ENCODE measurements around the gene PSMD14. TPM values are rescaled to one million over a fixed set of nuclear protein-coding genes. Genes with fewer than 3 reads are reported as not detected.
A peak's percentile ranks its signal among the peaks of the same experiment; 100 is the strongest.
"Not testable (repeated sequence)": the region's sequence is repeated elsewhere in the genome, so short reads cannot be mapped to it uniquely, and the experiment has no call there.

The PSMD14 gene
- total RNA-seq (2014; rRNA removed; shearing (Covaris generic); ENCODE audit: low replicate concordance): 94.7 and 195 TPM in 2 replicates

DNA sequence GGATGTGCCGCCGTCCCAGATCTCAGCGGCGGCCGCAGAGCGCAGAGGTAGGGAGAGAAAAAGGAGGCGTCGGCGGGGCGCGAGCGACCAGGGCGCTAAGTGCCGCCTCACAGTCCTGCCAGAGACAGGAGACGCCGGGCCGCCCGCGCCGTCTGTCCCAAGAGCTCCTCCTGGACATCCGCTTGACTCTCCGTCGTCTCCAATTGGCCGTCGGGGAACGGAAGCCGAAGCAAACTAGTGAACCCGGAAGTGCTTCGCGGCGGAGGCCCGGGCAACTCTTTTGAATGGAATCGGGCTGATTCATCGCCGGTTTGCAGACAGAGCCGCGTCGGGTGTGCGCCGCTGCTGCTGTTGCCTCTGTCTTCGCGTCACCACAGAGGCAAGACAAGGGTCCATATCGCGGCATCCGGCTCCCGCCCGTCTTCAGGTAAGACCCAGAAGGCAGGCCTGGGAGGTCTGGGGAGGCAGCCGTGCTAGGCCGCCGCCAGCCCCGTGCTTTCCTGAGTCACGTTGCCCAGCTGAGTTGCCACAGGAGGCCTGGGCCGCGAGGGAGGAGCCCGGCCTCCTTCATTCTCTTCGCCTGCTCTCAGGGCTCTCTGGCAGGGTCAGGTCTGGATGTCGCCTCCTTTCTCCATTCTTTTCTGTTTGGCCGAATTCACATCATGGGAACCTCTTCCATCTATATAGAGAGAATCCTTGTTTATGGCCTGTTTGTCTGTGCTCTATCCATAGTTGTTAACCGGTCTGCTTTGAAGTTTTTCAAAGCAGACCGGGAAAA is at the start of gene PSMD14:
Gene PSMD14 (plus strand): TSS at position 248 of the 778 bp plus-strand sequence. CDS start 10,401 bp downstream, outside the sequence.
- in situ Hi-C loops (cut with HindIII; ENCODE audit: low pct_unique_long_range_greater_than_20kb, low sequenced_read_pairs): no loop called here
- DNase-seq (ENCODE audit: low read depth): peak; percentile 90

DNA sequence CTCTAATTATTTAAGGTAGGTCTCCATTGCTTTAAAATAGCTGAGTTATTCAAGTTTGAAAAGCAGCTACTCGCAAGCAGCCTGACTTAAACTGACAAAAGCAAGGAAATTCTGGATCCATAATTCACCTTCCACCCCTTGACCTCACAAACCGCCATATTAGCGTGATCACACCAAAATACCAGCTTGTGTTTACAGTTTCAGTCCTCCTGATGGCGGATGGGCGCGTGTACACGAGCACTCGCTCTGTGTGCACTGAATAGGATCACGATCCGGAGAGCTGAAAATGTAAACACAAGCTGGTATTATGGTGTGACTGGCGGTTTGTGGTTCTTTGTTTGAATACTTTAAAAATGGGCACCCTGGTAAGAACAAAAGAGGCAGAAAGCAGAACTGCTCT is 42.4 kb upstream of the PSMD14 start:
- DNase-seq (ENCODE audit: low read depth): no peak
- in situ Hi-C loops (cut with HindIII; ENCODE audit: low pct_unique_long_range_greater_than_20kb, low sequenced_read_pairs): no loop called here

DNA sequence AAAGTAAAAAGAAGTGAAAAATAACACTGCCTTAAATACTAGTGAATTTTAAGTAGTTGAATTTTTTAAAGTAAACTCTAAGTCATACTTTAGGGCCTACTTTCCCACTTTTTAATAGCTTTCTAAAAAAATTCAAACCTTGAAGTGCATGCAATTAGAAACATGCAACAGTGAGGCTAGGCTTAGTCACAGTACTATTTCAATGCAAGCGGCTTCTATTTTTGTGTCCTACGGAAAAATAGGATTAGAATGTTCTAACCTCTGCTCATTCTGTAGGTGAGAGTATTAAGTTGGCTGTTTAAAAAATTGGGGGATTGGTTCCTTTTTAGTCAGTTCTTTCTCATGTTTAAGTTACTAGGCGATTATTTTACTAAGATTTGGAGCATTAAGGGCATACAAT is 39.1 kb upstream of the PSMD14 start:
- in situ Hi-C loops (cut with HindIII; ENCODE audit: low pct_unique_long_range_greater_than_20kb, low sequenced_read_pairs): no loop called here
- no peak for DNase-seq (ENCODE audit: low read depth)

DNA sequence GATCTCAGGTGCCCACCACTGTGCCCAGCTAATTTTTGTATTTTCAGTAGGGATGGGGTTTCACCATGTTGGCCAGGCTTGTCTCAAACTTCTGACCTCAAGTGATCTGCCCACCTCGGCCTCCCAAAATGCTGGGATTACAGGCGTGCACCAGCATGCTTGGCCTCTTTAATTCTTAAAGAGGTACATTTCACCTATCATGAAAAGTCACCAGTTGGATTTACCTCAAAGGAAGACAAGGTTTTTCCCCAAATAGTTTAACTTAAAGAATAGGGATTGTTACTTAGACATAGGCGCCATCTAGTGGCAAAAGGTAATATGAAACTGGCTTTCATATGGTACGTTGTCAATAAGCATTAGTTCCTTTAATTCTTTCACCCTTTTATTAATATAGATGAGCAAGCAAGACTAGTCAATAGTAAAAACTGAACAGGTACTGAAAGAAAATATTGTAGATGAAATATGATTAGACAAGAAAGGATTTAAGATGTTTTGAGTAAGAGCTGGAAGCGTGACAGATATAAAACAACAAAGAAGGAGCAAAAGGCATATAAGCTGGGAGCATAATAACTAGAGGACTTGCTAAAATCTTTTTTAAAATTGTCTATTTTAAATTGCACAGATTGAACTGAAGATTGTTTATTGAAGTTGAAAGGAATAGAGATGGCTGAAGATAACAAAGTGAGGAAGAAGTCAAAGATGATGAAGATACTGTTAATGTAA is 35.0 kb upstream of the PSMD14 start:
- DNase-seq (ENCODE audit: low read depth): peak; percentile 28
- in situ Hi-C loops (cut with HindIII; ENCODE audit: low pct_unique_long_range_greater_than_20kb, low sequenced_read_pairs): no loop called here

- in situ Hi-C loops (cut with HindIII; ENCODE audit: low pct_unique_long_range_greater_than_20kb, low sequenced_read_pairs): not testable (repeated sequence)
These were observed 29.5 kb upstream of the PSMD14 start for GRCh38 chr2:161278564-161279229.

DNA sequence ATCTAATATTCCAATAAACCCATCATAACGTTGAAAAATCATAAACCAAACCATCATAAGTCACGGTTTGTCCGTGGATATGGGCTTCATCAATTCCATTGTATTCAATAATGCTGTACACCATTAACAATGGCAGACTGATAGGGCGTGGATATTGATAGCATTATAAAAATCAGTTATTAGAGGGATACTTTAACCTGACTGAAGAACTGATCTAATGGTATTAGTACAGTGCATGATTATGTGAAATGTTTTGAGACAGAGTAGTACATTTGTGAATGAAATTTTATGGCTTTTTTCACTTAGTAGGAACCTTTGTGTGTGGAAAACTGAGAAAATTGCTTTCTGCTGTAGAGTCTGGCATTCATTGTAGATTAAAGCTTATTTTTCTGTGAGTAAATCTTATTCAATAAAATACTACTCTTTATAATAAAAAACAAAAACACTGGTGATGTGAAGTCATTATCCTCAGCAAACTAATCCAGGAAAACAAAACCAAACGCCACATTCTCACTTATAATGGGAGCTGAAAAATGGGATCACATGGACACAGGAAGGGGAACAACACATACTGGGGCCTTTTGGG is 28.9 kb upstream of the PSMD14 start:
- DNase-seq (ENCODE audit: low read depth); in situ Hi-C loops (cut with HindIII; ENCODE audit: low pct_unique_long_range_greater_than_20kb, low sequenced_read_pairs): not testable (repeated sequence)

More at GRCh38 chr2:161278564-161279229, 29.5 kb upstream of the PSMD14 start:
- DNase-seq (ENCODE audit: low read depth): peak; percentile 6

DNA sequence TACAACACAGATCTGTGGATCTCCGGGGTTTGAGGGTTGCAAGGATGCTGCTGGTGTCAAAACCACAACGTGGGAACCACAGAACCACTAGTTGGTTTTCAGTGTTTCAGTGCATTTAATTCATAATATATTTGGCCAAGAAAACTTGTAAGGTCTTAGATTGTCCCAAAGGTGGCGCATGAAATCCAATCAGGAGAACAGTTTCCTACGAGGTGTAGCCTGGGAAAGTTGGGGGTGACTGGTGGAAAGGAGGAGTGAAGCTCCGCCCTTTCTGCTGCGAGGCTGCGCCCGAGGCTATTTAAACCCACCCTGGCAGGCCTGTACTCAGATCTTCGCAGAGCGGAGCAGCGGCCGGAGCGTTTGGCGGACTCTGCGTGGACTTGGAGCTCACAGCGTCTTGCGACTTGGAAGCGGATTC is 27.3 kb upstream of the PSMD14 start:
- DNase-seq (ENCODE audit: low read depth); in situ Hi-C loops (cut with HindIII; ENCODE audit: low pct_unique_long_range_greater_than_20kb, low sequenced_read_pairs): not testable (repeated sequence)

DNA sequence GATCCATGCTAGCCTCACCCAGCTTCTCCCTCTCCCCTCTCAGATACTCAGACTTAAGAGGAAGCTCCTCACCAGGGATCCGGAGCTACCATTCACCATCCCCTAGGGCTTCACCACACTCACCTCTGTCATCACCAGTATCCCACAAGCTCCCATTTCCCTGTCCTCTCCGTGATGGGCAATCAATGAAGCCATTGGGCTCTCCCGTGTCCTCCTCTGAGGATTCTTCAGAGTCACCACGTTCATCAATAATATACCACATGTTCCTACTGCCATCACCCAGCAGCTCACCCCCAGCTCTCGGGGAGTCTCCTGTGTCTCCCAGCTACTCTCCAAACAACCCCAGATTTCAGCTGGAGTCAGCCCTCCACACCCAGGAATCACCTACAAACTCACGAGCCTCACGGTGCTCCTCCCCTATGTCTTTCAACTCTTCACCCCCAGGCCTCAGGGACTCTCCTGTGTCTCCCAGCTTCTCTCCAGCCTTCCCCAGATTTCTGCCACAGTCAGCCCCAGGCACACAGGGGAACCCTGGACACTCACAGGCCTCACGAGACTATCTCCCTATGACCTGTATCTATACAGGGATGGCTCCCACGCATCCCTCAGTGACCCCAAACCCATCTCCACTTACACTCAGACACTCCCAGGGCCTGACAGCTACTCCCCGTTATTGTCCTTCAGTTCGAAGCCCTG is 26.5 kb upstream of the PSMD14 start:
- in situ Hi-C loops (cut with HindIII; ENCODE audit: low pct_unique_long_range_greater_than_20kb, low sequenced_read_pairs); DNase-seq (ENCODE audit: low read depth): not testable (repeated sequence)

DNA sequence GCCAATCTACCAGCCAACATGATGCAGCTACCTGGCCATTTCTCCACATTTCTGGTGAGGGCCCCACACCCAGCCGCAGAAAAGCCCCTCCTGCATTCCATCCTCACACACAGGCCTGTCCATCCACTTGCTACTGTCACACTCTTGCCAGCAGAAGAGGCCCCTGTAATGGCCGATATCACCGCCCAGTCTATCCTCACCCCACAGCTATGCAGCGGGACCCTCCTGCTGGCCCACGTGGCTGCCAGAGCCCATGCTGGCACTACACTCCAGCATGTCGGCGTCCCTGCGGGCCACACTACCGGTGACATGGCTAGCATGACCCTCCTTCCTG is 25.9 kb upstream of the PSMD14 start:
- in situ Hi-C loops (cut with HindIII; ENCODE audit: low pct_unique_long_range_greater_than_20kb, low sequenced_read_pairs); DNase-seq (ENCODE audit: low read depth): not testable (repeated sequence)

DNA sequence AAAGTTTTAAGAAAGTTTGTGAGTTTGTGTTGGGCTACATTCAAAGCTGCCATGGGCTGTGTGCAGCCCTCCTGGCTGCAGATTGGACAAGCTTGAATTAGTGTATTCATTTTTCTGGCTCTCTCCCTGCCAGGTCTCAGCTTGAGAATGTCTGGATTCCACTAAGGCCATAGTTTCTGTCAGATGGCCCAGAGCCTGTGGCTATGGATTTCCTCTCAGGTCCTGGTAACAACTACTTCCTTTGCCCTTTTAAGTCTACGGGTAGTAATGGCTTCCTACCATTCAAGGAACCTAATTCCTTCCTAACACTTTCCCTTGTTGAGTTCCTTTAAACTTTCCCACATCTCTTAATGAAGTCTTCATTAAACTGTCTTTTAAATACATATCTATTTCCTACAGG is 24.3 kb upstream of the PSMD14 start:
- in situ Hi-C loops (cut with HindIII; ENCODE audit: low pct_unique_long_range_greater_than_20kb, low sequenced_read_pairs): no loop called here
- DNase-seq (ENCODE audit: low read depth): no peak

- in situ Hi-C loops (cut with HindIII; ENCODE audit: low pct_unique_long_range_greater_than_20kb, low sequenced_read_pairs): no loop called here
These were observed 4.6 kb upstream of the PSMD14 start for GRCh38 chr2:161303535-161304050.

DNA sequence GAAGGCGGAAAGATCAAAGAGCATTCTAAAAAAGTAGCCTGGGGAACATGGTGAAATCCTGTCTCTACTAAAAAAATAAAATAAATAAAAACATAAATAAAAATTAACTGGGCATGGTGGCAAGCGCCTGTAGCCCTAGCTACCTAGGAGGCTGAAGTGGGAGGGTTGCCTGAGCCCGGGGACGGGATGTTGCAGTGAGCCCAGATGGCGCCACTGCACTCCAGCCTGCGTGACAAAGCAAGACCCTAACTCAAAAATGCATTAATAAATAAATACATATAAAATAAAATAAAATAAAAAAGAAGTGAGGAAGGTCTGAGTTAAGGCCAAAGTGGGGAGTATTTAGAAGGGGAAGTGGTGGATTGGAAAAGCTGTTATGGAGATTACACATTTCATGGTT is 1.3 kb upstream of the PSMD14 start:
- in situ Hi-C loops (cut with HindIII; ENCODE audit: low pct_unique_long_range_greater_than_20kb, low sequenced_read_pairs): no loop called here
- no peak for DNase-seq (ENCODE audit: low read depth)

More at GRCh38 chr2:161303535-161304050, 4.6 kb upstream of the PSMD14 start:
- DNase-seq (ENCODE audit: low read depth): no peak

- DNase-seq (ENCODE audit: low read depth): peak; percentile 6
- in situ Hi-C loops (cut with HindIII; ENCODE audit: low pct_unique_long_range_greater_than_20kb, low sequenced_read_pairs): no loop called here
These were observed 549 bp upstream of the PSMD14 start for GRCh38 chr2:161307676-161308075.

DNA sequence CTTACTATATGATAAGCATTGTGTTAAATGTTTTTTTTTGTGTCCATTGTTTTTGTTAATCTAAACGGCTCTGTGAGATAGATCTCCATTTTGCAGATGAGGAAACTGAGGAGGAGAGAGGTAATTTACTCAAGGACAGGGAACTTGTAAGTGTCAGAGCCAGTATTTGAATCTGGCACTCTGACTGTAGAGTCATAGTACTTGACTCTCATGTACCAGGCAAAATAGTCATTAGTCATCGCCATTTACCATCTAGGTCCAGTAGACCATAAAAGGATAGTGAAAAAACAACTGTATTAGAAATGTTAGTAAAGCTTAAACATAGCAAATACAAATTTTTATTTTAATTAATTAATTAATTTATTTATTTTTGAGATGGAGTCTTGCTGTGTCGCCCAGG is 4.8 kb downstream of the PSMD14 start:
- DNase-seq (ENCODE audit: low read depth): peak; percentile 12
- in situ Hi-C loops (cut with HindIII; ENCODE audit: low pct_unique_long_range_greater_than_20kb, low sequenced_read_pairs): no loop called here

DNA sequence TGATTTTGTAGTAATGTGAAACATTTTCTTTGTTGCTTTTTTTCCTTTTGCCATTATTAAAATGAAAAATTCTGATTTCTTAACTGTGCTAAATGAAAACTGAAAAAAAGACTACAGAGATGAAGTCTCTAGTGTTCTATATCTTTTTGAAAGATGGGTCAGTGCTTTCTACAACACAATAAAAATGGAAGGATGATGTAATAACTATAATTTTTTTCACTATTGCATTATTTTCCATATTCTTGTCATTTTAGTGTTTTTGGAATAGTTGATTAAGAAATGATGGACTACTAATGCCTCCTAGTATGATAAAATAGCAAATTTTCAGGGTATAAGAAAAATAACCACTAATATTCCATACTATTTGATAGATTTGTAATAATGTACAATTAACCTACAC is 7.2 kb downstream of the PSMD14 start:
- in situ Hi-C loops (cut with HindIII; ENCODE audit: low pct_unique_long_range_greater_than_20kb, low sequenced_read_pairs): no loop called here
- no peak for DNase-seq (ENCODE audit: low read depth)

DNA sequence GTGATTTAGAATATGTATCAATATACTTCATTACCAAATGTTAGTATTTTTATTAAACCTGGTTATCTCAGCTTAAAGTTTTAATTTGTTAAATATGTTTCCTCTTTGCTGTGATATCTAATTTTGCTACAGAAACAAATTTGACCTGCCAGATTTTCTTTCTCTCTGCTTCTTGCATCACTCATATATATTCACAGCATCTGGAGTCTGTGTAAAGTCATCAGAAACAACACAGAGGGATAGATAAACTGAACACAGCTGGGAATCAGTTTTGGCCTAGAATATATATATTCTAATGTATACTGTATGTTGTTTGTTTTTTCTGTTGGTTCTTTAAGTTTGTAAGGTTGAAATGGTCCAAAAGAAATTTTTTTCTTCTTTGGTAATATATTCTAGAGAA is 8.5 kb downstream of the PSMD14 start:
- DNase-seq (ENCODE audit: low read depth): no peak
- in situ Hi-C loops (cut with HindIII; ENCODE audit: low pct_unique_long_range_greater_than_20kb, low sequenced_read_pairs): no loop called here

GRCh38 chr2:161321944-161322648 is 13.9 kb downstream of the PSMD14 start:
- in situ Hi-C loops (cut with HindIII; ENCODE audit: low pct_unique_long_range_greater_than_20kb, low sequenced_read_pairs): no loop called here

More at GRCh38 chr2:161321944-161322648, 13.9 kb downstream of the PSMD14 start:
- DNase-seq (ENCODE audit: low read depth): no peak

Measured in Caki2 (cell line).